Colon (tissue), 2 donors: Measurements from ENCODE around the gene TPRN.

ENCODE experiments used
- FAIRE-seq: peaks from 2 replicates; lab custom pipeline; 2012; peaks lifted over from hg19 to GRCh38; lab: Jason Lieb, UNC
- donor health status: control.
- donor health status: control.

TPRN gene

GRCh38 chr9:137141976-137142936, 58.3 kb downstream of the TPRN start:
- no peak for FAIRE-seq
